Measurements from ENCODE around the gene MIB2.

- TF ChIP-seq EP300 (IDR thresholded peaks at IDR 0.05; ENCODE audit: borderline replicate concordance in 1 of 2, low read depth in 1 of 2, low read length in 1 of 2) (no peak), CTCF (IDR thresholded peaks at IDR 0.05) (no peak)
Measured at GRCh38 chr1:1615256-1616044, at the start of gene MIB2.

Measured in SK-N-SH (cell line).